Upper lobe of left lung (tissue), 4 donors: ENCODE results near the gene ZC2HC1C.

Source experiments
- CTCF ChIP-seq, 6 experiments: fragments of 450-650 bp in 4 of 6; fragments of 200-600 bp in 2 of 6; sonication (generic) in 2 of 6; IDR thresholded peaks; one replicate each; pipeline ENCODE4 v1.5.1; 2016 to 2019; ENCODE audit warnings: antibody characterized with exemption in 6 of 6
- EP300 ChIP-seq, 4 donors: sonication (generic); formaldehyde crosslinking; IDR thresholded peaks; one replicate each; pipeline ENCODE4 v1.5.1; 2017; ENCODE audit warnings: antibody characterized with exemption in 4 of 4, control low read depth in 2 of 4
- POLR2A ChIP-seq, 4 donors: fragments of 450-650 bp; IDR thresholded peaks; one replicate each; pipeline ENCODE4 v1.5.1; 2016 to 2017; ENCODE audit warnings: antibody characterized with exemption in 4 of 4, mild to moderate bottlenecking in 2 of 4
- POLR2AphosphoS5 ChIP-seq, 2 donors: sonication (generic); formaldehyde crosslinking; IDR thresholded peaks; one replicate each; pipeline ENCODE4 v1.5.1; 2017; ENCODE audit warnings: antibody characterized with exemption in 2 of 2

- no peak for TF ChIP-seq CTCF (IDR thresholded peaks at IDR 0.05)
- TF ChIP-seq POLR2A (IDR thresholded peaks at IDR 0.05): no peak
- no peak for TF ChIP-seq POLR2AphosphoS5 (IDR thresholded peaks at IDR 0.05)
- no peak for TF ChIP-seq EP300 (IDR thresholded peaks at IDR 0.05)
Measured at GRCh38 chr14:75030147-75030546, 39.3 kb upstream of the ZC2HC1C start.
